NCI-H1105 (cell line): ENCODE data around the gene CNGA3.

Experiments used
- DNase-seq: peaks from one replicate; lab custom pipeline; 2025; lab: John Stamatoyannopoulos, UW

Gene CNGA3

DNA sequence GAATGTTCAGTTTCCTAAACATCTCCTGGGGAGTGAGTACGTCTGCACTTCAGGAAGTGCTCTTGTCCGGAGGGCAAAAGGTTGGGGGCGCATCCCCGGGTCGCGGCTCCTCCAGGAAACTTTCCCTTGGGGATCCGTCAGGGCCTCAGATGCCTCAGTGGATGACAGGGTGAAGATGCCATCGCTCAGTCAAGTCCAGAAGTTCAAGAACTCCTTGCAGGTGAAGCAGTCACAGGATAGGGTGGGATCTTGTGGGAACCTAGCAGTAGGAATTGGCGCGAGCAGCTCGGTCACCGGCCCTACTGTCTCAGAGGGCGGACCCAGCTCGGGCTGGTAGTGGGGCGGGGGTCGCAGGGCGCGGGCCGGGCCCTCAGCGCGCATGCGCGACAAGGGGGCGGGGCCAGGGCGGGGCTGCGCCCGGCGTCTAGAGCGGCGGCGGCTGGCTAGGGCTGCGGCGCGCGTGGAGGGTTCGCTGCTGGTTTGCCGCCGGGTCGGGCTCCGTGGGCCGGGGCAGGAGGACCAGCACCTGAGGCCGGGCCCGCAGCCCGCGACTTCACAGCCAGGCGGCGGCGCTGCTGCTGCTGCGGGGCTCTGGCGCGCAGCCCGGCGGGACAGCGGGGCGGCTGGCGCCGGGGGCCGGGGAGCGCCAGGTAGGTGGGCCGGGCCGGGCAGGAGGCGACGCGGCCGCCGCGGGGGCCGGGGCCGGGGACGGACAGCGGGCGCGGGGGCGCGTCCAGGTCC lies 98.3 kb downstream of the CNGA3 start, which contains the start of gene INPP4A:
INPP4A (plus strand) TSS at position 423 of the 741 bp plus-strand sequence. CDS start 75,191 bp downstream, outside the sequence.
- peak; percentile 73 for DNase-seq

DNA sequence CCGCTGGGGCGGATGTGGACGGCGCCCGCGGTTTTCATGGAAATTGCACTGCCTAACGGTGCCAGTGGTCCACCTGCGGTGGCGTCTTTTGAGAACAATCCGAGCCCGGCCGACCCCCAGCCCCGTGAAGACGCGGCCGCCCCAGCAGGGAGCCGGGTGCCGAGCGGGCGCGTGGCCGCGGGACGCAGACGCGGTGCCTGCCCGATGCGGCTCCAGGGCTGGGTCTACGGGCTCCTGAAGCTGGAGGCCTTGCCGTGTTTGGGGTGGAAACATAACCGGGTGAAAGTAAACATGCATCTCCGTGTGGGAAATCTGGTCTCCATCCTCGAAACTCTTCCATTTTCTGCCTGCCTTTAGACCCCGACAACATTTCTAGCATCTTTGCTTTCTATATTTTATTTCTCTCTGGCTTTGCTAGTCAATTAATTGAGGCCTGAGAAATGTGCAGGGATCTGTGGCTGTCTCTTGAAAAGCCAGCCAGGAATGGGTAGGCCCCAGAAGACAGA lies 99.0 kb downstream of the CNGA3 start:
- no peak for DNase-seq

DNA sequence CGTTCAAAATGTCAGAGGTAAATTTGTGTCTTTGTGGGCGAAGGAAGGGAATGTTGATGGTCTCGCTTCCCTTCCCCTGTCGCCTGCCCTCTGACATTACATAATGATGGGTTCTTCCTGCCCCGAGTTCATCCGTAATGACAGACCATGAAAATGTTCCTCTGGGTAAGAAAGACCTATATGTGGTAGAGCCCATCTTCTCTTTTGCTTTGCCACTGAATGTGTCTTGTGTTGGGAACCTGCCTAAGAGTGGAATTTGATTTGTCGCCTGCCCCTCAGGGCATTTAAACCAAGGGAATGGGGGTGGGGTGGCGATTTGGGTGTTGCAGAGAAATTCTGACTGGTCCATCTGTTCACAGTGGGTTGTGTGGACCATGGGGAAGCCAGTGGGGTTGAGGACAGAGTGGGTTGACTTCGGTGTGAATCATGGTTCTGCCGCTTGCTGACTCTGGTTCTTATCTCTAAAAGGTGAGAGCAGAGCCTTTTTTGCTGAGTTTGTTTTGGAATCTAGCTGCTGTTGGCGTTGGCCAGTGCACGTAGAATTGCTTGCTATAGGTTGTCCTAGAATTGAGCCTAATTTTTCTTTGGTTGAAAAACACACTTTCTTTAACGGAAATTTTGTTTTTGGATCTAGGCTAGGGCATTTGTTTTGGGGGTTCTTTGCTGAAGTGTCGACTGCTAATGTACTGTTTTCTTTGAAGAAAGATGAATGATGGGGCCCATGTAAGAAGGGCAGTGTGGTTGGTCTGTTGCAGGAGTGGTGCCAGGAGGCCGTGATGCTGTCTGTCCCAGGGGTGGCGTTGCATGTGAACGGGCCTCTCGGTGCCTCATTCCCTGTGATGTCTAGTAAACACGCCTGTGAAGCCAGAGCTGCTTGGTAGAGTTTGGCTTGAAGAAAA lies 99.7 kb downstream of the CNGA3 start:
- no peak for DNase-seq

DNA sequence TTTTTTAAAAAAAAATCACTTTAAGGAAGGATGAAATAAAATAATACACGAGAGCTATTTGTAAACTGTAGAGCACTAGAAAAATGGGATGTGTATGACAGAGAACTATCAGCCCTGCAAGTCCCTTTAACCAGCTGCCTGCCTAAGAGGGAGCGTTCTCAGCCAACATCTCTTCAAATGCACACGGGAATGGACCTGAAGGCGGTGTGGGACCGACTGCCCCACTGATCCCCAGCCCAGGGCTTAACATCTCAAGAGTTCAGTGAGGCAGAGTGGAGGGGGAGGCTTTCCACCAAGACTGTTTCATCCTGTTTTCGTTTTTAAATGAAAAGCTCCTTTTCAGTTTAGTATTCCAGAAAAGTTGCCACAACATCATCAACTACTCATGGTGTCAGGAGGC lies 100.6 kb downstream of the CNGA3 start:
- DNase-seq = no peak
